SK-N-SH treated with all-trans-retinoic acid at 6 μM for 48 hours (cell line): Measurements from ENCODE around the gene OGFOD3.
A peak's percentile ranks its signal among the peaks of the same experiment; 100 is the strongest.

Source experiments
- ATAC-seq: fragments of 200-7000 bp; cut with Tn5 transposase; 3 replicates; pipeline ENCODE4 v1.9.1; 2020; ENCODE audit warnings: mild to moderate bottlenecking, moderate library complexity
- BACH2 ChIP-seq: fragments of 250-450 bp; sonication (Bioruptor Pico); IDR thresholded peaks from 2 replicates; pipeline ENCODE4 v1.9.0; 2021; ENCODE audit warnings: mild to moderate bottlenecking, borderline replicate concordance
- CSDC2 ChIP-seq: fragments of 250-450 bp; sonication (Bioruptor Pico); IDR thresholded peaks from 2 replicates; pipeline ENCODE4 v1.5.0; 2020; ENCODE audit warnings: mild to moderate bottlenecking, moderate library complexity
- ESRRG ChIP-seq: fragments of 250-450 bp; sonication (Bioruptor Pico); IDR thresholded peaks from 2 replicates; pipeline ENCODE4 v1.6.1; 2021; ENCODE audit warnings: mild to moderate bottlenecking
- GLIS3 ChIP-seq: fragments of 250-450 bp; sonication (Bioruptor Pico); IDR thresholded peaks from 2 replicates; pipeline ENCODE4 v1.5.0; 2020; ENCODE audit warnings: mild to moderate bottlenecking, moderate library complexity
- ISL1 ChIP-seq: fragments of 250-450 bp; sonication (Bioruptor Pico); IDR thresholded peaks from 2 replicates; pipeline ENCODE4 v2.1.2; 2022; ENCODE audit warnings: mild to moderate bottlenecking, moderate library complexity
- OSR1 ChIP-seq: fragments of 250-450 bp; sonication (Bioruptor Pico); IDR thresholded peaks from 2 replicates; pipeline ENCODE4 v1.8.0; 2022; ENCODE audit warnings: moderate library complexity, mild to moderate bottlenecking, inconsistent platforms
- PPARA ChIP-seq: fragments of 250-450 bp; sonication (Bioruptor Pico); IDR thresholded peaks from 2 replicates; pipeline ENCODE4 v1.5.0; 2020; ENCODE audit warnings: mild to moderate bottlenecking, borderline replicate concordance
- RARB ChIP-seq: fragments of 250-450 bp; sonication (Bioruptor Pico); IDR thresholded peaks from 2 replicates; pipeline ENCODE4 v1.8.0; 2021; ENCODE audit warnings: mild to moderate bottlenecking, moderate library complexity
- SNAI2 ChIP-seq: fragments of 250-450 bp; sonication (Bioruptor Pico); IDR thresholded peaks from 2 replicates; pipeline ENCODE4 v1.5.0; 2020; ENCODE audit warnings: mild to moderate bottlenecking, moderate library complexity
- TCF4 ChIP-seq: fragments of 250-450 bp; sonication (Bioruptor Pico); IDR thresholded peaks from 2 replicates; pipeline ENCODE4 v1.8.0; 2021; ENCODE audit warnings: mild to moderate bottlenecking, moderate library complexity, borderline replicate concordance
- ZC3H10 ChIP-seq: fragments of 250-450 bp; sonication (Bioruptor Pico); IDR thresholded peaks from 2 replicates; pipeline ENCODE4 v1.5.1; 2021; ENCODE audit warnings: mild to moderate bottlenecking, moderate library complexity
- ZFP30 ChIP-seq: fragments of 450-650 bp; formaldehyde crosslinking; IDR thresholded peaks from 2 replicates; pipeline ENCODE4 v1.5.0; 2022; ENCODE audit warnings: mild to moderate bottlenecking, moderate library complexity
- ZNF565 ChIP-seq: fragments of 450-650 bp; formaldehyde crosslinking; conservative IDR thresholded peaks from 2 replicates; pipeline ENCODE4 v1.5.0; 2020; ENCODE audit warnings: low read depth, mild to moderate bottlenecking, moderate library complexity
- ZNF70 ChIP-seq: fragments of 450-650 bp; formaldehyde crosslinking; IDR thresholded peaks from 2 replicates; pipeline ENCODE4 v1.5.0; 2020; ENCODE audit warnings: mild to moderate bottlenecking, moderate library complexity
- ZNF8 ChIP-seq: fragments of 450-650 bp; formaldehyde crosslinking; IDR thresholded peaks from 2 replicates; pipeline ENCODE4 v1.5.0; 2020; ENCODE audit warnings: mild to moderate bottlenecking, moderate library complexity
- TF ChIP-seq, protein P1 (sequence below): fragments of 250-450 bp; sonication (Bioruptor Pico); IDR thresholded peaks from 2 replicates; pipeline ENCODE4 v1.8.0; 2021; ENCODE audit warnings: low read depth, mild to moderate bottlenecking, moderate library complexity, borderline replicate concordance
- TF ChIP-seq, protein P2 (sequence below): fragments of 250-450 bp; sonication (Bioruptor Pico); IDR thresholded peaks from 2 replicates; pipeline ENCODE4 v1.5.1; 2020; ENCODE audit warnings: low read depth, mild to moderate bottlenecking, moderate library complexity
- TF ChIP-seq, protein P3 (sequence below): fragments of 250-450 bp; sonication (Bioruptor Pico); IDR thresholded peaks from 2 replicates; pipeline ENCODE4 v1.5.1; 2021; ENCODE audit warnings: mild to moderate bottlenecking, moderate library complexity
- TF ChIP-seq, protein P4 (sequence below): fragments of 250-450 bp; sonication (Bioruptor Pico); IDR thresholded peaks from 2 replicates; pipeline ENCODE4 v1.5.0; 2020; ENCODE audit warnings: mild to moderate bottlenecking, moderate library complexity

Gene OGFOD3

DNA sequence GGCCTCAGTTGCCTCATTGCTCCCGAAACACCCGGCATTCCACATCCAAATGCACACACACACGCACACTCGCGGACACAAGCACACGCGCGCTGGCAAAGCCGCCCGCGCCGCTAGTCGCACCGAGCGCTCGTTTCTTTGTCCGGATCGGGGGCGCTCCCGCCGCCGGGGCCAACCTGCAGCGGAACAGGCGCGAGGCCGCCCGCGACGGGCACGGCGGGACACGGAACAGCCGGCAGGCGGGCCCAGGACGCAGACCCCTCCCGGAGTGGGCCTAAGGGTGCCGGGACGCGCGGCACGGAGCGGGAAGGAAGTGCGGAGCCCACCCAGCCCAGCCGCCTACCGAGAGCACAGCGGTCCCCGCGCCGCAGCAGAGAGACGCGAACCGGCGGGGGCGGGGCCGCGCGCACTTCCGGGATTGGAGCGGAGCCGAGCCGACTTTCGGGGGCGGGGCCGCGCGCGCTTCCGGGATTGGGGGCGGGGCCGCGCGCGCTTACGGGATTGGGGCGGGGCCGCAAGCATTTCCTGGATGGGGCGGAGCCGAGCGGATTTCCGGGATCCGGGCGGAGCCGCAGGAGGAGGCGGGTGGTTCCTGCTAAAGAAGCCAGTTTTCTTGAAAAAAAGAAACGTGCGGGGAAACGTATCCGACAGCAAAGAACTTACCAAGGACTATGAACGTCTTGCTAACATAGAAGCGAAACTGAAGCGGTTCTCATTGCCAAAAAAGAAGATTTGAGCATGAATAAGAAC is 32.1 kb upstream of the OGFOD3 start, which contains the start of gene CYBC1:
Gene CYBC1, minus strand, starts transcription at position 396 of the 750 bp plus-strand sequence. CDS start 1,498 bp downstream, outside the sequence.
- TF ChIP-seq, protein P1, sequence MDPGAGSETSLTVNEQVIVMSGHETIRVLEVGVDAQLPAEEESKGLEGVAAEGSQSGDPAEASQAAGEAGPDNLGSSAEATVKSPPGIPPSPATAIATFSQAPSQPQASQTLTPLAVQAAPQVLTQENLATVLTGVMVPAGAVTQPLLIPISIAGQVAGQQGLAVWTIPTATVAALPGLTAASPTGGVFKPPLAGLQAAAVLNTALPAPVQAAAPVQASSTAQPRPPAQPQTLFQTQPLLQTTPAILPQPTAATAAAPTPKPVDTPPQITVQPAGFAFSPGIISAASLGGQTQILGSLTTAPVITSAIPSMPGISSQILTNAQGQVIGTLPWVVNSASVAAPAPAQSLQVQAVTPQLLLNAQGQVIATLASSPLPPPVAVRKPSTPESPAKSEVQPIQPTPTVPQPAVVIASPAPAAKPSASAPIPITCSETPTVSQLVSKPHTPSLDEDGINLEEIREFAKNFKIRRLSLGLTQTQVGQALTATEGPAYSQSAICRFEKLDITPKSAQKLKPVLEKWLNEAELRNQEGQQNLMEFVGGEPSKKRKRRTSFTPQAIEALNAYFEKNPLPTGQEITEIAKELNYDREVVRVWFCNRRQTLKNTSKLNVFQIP (CRISPR knock-in tag), result no peak
- TF ChIP-seq ZNF565 (CRISPR knock-in tag) (0 out of 2 replicates have a peak, but pooled peaks have one; percentile 17), ZC3H10 (no peak)
- peak; percentile 94 for ATAC-seq

GRCh38 chr17:82449883-82450356 is 31.5 kb upstream of the OGFOD3 start:
- ATAC-seq, result peak; percentile 8; the same call in 1 of the 3 replicates
- TF ChIP-seq, protein P2, sequence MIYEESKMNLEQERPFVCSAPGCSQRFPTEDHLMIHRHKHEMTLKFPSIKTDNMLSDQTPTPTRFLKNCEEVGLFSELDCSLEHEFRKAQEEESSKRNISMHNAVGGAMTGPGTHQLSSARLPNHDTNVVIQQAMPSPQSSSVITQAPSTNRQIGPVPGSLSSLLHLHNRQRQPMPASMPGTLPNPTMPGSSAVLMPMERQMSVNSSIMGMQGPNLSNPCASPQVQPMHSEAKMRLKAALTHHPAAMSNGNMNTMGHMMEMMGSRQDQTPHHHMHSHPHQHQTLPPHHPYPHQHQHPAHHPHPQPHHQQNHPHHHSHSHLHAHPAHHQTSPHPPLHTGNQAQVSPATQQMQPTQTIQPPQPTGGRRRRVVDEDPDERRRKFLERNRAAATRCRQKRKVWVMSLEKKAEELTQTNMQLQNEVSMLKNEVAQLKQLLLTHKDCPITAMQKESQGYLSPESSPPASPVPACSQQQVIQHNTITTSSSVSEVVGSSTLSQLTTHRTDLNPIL (CRISPR knock-in tag), result no peak

GRCh38 chr17:82449131-82449882 is 30.9 kb upstream of the OGFOD3 start:
- no peak for ATAC-seq

DNA sequence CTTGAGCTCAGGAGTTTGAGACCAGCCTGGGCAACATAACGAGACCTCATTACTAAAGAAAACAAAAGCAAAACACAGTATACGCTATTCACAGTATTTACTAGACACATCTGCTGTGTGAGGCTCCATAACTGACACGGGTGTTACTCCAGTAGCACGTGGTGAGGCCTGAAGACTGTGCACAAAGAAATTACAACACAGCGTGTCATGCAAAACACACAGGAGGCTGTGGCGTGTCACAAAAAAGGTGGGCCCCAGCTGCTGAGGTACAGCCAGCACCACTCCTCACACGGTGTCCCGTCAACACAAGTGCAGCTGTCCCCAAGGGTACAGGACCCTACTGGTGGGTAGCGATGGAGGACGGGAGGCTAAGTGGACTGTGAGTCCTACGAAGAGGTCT is 29.5 kb upstream of the OGFOD3 start:
- no peak for ATAC-seq
- TF ChIP-seq, protein P2 (CRISPR knock-in tag), result no peak
- TF ChIP-seq, protein P3, sequence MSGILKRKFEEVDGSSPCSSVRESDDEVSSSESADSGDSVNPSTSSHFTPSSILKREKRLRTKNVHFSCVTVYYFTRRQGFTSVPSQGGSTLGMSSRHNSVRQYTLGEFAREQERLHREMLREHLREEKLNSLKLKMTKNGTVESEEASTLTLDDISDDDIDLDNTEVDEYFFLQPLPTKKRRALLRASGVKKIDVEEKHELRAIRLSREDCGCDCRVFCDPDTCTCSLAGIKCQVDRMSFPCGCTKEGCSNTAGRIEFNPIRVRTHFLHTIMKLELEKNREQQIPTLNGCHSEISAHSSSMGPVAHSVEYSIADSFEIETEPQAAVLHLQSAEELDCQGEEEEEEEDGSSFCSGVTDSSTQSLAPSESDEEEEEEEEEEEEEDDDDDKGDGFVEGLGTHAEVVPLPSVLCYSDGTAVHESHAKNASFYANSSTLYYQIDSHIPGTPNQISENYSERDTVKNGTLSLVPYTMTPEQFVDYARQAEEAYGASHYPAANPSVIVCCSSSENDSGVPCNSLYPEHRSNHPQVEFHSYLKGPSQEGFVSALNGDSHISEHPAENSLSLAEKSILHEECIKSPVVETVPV (CRISPR knock-in tag), result no peak
- no peak for TF ChIP-seq ZFP30 (CRISPR knock-in tag)
- no peak for TF ChIP-seq BACH2 (CRISPR knock-in tag)
- no peak for TF ChIP-seq ESRRG (CRISPR knock-in tag)
- TF ChIP-seq OSR1 (CRISPR knock-in tag), result no peak
- TF ChIP-seq RARB, result no peak
- TF ChIP-seq ISL1 (CRISPR knock-in tag), result no peak
- TF ChIP-seq ZC3H10, result no peak
- no peak for TF ChIP-seq PPARA (CRISPR knock-in tag)
- TF ChIP-seq, protein P1 (CRISPR knock-in tag), result no peak
- no peak for TF ChIP-seq ZNF565 (CRISPR knock-in tag)
- no peak for TF ChIP-seq SNAI2 (CRISPR knock-in tag)
- no peak for TF ChIP-seq ZNF8 (CRISPR knock-in tag)
- TF ChIP-seq GLIS3 (CRISPR knock-in tag), result no peak
- no peak for TF ChIP-seq CSDC2 (CRISPR knock-in tag)
- TF ChIP-seq, protein P4, sequence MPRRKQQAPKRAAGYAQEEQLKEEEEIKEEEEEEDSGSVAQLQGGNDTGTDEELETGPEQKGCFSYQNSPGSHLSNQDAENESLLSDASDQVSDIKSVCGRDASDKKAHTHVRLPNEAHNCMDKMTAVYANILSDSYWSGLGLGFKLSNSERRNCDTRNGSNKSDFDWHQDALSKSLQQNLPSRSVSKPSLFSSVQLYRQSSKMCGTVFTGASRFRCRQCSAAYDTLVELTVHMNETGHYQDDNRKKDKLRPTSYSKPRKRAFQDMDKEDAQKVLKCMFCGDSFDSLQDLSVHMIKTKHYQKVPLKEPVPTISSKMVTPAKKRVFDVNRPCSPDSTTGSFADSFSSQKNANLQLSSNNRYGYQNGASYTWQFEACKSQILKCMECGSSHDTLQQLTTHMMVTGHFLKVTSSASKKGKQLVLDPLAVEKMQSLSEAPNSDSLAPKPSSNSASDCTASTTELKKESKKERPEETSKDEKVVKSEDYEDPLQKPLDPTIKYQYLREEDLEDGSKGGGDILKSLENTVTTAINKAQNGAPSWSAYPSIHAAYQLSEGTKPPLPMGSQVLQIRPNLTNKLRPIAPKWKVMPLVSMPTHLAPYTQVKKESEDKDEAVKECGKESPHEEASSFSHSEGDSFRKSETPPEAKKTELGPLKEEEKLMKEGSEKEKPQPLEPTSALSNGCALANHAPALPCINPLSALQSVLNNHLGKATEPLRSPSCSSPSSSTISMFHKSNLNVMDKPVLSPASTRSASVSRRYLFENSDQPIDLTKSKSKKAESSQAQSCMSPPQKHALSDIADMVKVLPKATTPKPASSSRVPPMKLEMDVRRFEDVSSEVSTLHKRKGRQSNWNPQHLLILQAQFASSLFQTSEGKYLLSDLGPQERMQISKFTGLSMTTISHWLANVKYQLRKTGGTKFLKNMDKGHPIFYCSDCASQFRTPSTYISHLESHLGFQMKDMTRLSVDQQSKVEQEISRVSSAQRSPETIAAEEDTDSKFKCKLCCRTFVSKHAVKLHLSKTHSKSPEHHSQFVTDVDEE (CRISPR knock-in tag), result no peak

More at GRCh38 chr17:82449131-82449882, 30.9 kb upstream of the OGFOD3 start:
- no peak for TF ChIP-seq SNAI2 (CRISPR knock-in tag)
- TF ChIP-seq ESRRG (CRISPR knock-in tag), result no peak
- TF ChIP-seq ZNF70 (CRISPR knock-in tag), result no peak
- no peak for TF ChIP-seq TCF4
- no peak for TF ChIP-seq BACH2 (CRISPR knock-in tag)
- TF ChIP-seq, protein P3 (CRISPR knock-in tag), result no peak
- no peak for TF ChIP-seq ISL1 (CRISPR knock-in tag)
- no peak for TF ChIP-seq ZFP30 (CRISPR knock-in tag)
- TF ChIP-seq ZNF8 (CRISPR knock-in tag), result no peak
- no peak for TF ChIP-seq PPARA (CRISPR knock-in tag)
- no peak for TF ChIP-seq RARB
- TF ChIP-seq OSR1 (CRISPR knock-in tag), result no peak
- no peak for TF ChIP-seq GLIS3 (CRISPR knock-in tag)
